Fibroblast of skin of scalp (primary cell): Measurements from ENCODE around the gene RPS23.
A peak's percentile ranks its signal among the peaks of the same experiment; 100 is the strongest.

Experiments
- DNase-seq: peaks from one replicate; pipeline ENCODE4 v3.0.0-alpha.2; 2013

RPS23 gene

DNA sequence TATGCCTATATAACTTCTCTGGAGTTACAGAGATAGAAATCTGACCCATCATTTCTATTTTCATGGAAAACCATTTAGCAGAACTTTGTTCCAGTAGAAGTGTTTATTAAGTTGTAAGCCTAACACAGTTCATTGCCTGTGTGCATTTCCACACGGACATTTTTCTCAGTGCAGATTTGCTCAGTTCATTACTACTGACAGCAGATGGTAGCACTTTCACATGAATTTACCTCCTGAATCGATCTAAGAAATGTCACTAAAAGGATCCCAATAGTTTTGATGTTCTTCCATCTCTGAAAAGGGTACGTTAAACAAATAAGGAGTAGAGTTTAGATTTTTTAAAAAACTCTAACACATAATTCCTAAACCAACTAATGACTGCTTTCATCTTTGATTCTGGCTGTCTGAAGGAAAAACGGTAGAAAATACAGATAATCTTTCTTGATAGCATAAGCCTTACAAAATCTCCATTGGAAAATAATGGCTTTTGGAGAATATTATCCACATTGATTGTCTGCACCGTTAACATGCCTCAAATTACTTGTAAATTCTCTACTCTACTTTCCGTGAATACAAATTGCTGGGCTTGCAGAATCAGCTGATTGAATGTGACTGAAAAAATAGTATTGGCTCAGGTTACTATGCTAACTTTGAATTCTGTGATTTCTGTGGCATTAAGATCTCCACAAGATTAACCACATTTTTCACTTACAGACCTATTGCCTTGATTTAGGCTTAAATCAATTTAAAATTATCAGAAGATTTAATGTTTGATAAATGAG, 33.1 kb downstream of the RPS23 start:
- DNase-seq, result no peak

DNA sequence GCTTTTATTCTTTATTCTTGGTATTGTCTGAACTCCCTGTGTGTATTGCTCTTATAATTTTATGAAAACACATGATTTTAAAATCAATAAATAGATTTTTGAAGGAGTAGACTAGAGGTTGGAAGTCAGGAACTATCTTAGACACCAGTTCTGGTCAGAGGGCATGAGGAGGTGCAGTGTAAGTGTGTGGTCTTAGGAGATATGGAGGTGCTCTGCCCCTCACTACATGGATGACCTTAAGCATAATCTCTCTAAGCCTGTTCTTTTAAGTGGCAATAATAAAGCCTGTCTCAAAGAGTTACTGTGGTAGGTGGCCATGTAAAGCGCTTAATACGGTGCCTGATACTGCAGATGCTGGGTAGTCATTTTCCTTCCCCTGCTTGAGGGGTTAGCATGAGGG, 34.0 kb downstream of the RPS23 start:
- no peak for DNase-seq

DNA sequence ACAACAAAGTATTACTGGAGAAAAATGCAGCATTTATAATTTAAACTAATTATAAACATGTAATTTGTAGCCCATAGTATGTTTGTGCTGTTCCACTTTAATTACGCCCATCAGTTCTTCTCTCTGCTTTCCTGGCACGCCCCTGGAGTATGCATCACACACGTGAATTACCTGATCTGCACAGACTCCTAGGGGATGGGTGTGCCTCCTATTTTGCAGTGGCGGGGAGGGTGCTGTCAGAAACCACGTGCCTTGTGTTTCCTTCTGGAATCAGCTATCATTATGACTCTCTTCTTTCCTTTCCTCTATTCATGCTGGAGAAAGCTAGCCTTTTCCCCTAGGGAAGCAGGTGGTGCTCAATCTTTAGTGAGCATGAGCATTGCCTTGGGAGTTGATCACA, 43.3 kb downstream of the RPS23 start:
- no peak for DNase-seq

DNA sequence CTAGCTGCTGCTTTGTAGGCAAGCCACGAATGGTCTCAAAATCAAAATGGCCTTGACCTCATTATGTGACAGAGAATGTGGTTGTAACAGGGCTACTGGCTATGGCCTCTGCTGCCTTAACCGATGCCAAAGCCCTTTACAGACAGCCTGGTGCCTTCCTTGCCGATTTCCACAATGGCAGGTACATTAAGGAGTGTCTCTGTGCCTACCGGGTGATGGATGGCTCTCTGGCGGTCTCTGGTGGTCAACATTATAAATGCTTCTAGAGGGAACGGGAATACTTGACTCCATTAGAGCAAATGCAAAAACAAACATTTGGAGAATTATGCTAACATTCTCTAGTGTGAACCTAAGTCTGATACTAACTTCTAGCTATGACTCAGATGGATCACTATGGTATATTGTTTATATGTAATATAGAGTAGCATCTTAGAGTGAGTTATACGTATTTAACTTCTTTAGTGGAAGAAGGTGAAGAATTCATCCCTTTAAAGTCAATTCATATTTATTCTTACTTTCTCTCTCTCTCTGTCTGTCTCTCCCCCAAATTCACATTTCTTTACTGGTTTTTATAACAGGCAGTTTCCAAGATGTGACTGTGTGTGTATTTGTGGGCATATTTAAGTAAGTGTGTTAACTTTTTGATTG, 52.5 kb downstream of the RPS23 start:
- peak; percentile 68 for DNase-seq
